Gastrocnemius medialis (tissue), 4 donors: ENCODE measurements around the gene EPB42. TPM values are rescaled to one million over a fixed set of nuclear protein-coding genes. Genes with fewer than 3 reads are reported as not detected.
"Not testable (repeated sequence)": the region's sequence is repeated elsewhere in the genome, so short reads cannot be mapped to it uniquely, and the experiment has no call there.

Experiments
- ATAC-seq, 2 donors: fragments of 150-250 bp; one replicate each; pipeline ENCODE4 v1.9.1; 2016
- DNase-seq, 2 donors: peaks; one replicate each; pipeline ENCODE4 v3.0.0-alpha.2; 2019
- H3K27ac ChIP-seq, 4 donors: fragments of 200-600 bp; sonication (generic); 1 replicate in 1 of 4; 2 replicates in 3 of 4; pipeline ENCODE4 v1.5.1; 2016 to 2018; ENCODE audit warnings: mild to moderate bottlenecking in 2 of 4, moderate library complexity in 1 of 4
- H3K27me3 ChIP-seq, 3 donors: fragments of 200-600 bp; sonication (generic) in 2 of 3; 1 replicate in 1 of 3; 2 replicates in 2 of 3; pipeline versions ENCODE4 v1.5.1 to v1.6.0; 2016 to 2019; ENCODE audit warnings: mild to moderate bottlenecking in 1 of 3, moderate library complexity in 1 of 3
- H3K36me3 ChIP-seq, 2 donors: fragments of 200-600 bp; sonication (generic) in 1 of 2; one replicate each; pipeline ENCODE4 v1.5.1; 2017 to 2018
- H3K4me1 ChIP-seq, 2 donors: fragments of 200-600 bp; sonication (generic) in 1 of 2; one replicate each; pipeline ENCODE4 v1.5.1; 2016 to 2017; ENCODE audit warnings: mild to moderate bottlenecking in 2 of 2
- H3K4me3 ChIP-seq, 4 donors: fragments of 200-600 bp; sonication (generic) in 3 of 4; 1 replicate in 1 of 4; 2 replicates in 3 of 4; pipeline ENCODE4 v1.5.1; 2016 to 2019; ENCODE audit warnings: mild to moderate bottlenecking in 2 of 4
- H3K9me3 ChIP-seq, 3 donors: fragments of 200-600 bp; sonication (generic) in 2 of 3; 1 replicate in 1 of 3; 2 replicates in 2 of 3; pipeline ENCODE4 v1.5.1; 2016 to 2019
- CTCF ChIP-seq, 5 experiments: fragments of 450-650 bp in 3 of 5; fragments of 200-600 bp in 2 of 5; sonication (generic) in 2 of 5; IDR thresholded peaks in 4 of 5; conservative IDR thresholded peaks in 1 of 5; 1 replicate in 4 of 5; 2 replicates in 1 of 5; pipeline ENCODE4 v1.5.1; 2016 to 2019; ENCODE audit warnings: antibody characterized with exemption in 5 of 5, mild to moderate bottlenecking in 3 of 5, moderate library complexity in 3 of 5
- POLR2A ChIP-seq, 2 donors: fragments of 450-650 bp; IDR thresholded peaks; one replicate each; pipeline ENCODE4 v1.6.1; 2017; ENCODE audit warnings: antibody characterized with exemption in 2 of 2, mild to moderate bottlenecking in 2 of 2, moderate library complexity in 2 of 2
- in situ Hi-C, 4 donors: fragments of 200-750 bp; cut with MboI; loops; one replicate each; pipeline versions ENCODE4 v1.15.0 to v1.8.0; 2017; ENCODE audit warnings: low sequenced_read_pairs in 4 of 4
- intact Hi-C: fragments of 100-400 bp; cut with DNase I; formaldehyde crosslinking; loops from one replicate; pipeline ENCODE4 v1.15.1; 2023; ENCODE audit warnings: low total_unique reads
- total RNA-seq, 4 donors: library from RNA; depleted of rRNA; stranded (reverse); fragments of >200 nt; gene quantifications; one replicate each; pipeline versions ENCODE4 v1.1.0 to v1.2.3, GENCODE V29; 2016

Gene EPB42
- total RNA-seq, 4 donors from 2014 or later: not detected

- H3K27me3 ChIP-seq: no peaks in the 10 kb centered on the region
- DNase-seq: no peak
- peaks cover 38 to 47% of the 10 kb centered on the region in 2 donors for H3K4me1 ChIP-seq
- intact Hi-C loops (loop anchor here (2.0 to 10.0 kb wide), 2 partner anchors 78 to 260 kb away; partner anchors contain the start of genes TTBK2 and UBR1), in situ Hi-C loops (no loop called here)
- peak overlapping the region; percentile 87 to 95 (median 95) for H3K27ac ChIP-seq
- peaks cover 0 to 6% of the 10 kb centered on the region in 2 donors for H3K36me3 ChIP-seq
- no peaks in the 10 kb centered on the region for H3K9me3 ChIP-seq
- peak overlapping the region; percentile 70 to 89 (median 80) for H3K4me3 ChIP-seq
- TF ChIP-seq CTCF (IDR thresholded peaks at IDR 0.05 in 4 of 5, conservative IDR thresholded peaks at IDR 0.05 in 1 of 5) (no peak), POLR2A (IDR thresholded peaks at IDR 0.05) (no peak)
- ATAC-seq: no peak
Measured at GRCh38 chr15:43184407-43185124, 36.3 kb downstream of the EPB42 start.

GRCh38 chr15:43183270-43183669 lies 37.5 kb downstream of the EPB42 start:
- ATAC-seq: no peak
- in situ Hi-C loops: no loop called here
- no peaks in the 10 kb centered on the region for H3K27me3 ChIP-seq
- H3K27ac ChIP-seq: no peak overlapping the region
- H3K4me1 ChIP-seq: peaks cover 32 to 37% of the 10 kb centered on the region in 2 donors
- H3K36me3 ChIP-seq: no peaks in the 10 kb centered on the region
- TF ChIP-seq POLR2A (IDR thresholded peaks at IDR 0.05): no peak
- TF ChIP-seq CTCF (IDR thresholded peaks at IDR 0.05 in 4 of 5, conservative IDR thresholded peaks at IDR 0.05 in 1 of 5): no peak
- no peak overlapping the region for H3K4me3 ChIP-seq
- intact Hi-C loops: loop anchor here (10.0 kb wide), 1 partner anchor 258 kb away; the partner anchor contains the start of gene TTBK2
- H3K9me3 ChIP-seq: no peaks in the 10 kb centered on the region
- DNase-seq: no peak

GRCh38 chr15:43177147-43177546 lies 43.7 kb downstream of the EPB42 start:
- peaks cover 12% of the 10 kb centered on the region in 2 donors for H3K4me1 ChIP-seq
- ATAC-seq, H3K27me3 ChIP-seq, DNase-seq, H3K9me3 ChIP-seq, intact Hi-C loops, H3K4me3 ChIP-seq, H3K27ac ChIP-seq, in situ Hi-C loops: not testable (repeated sequence)
- peaks cover 0 to 14% of the 10 kb centered on the region in 2 donors for H3K36me3 ChIP-seq

- H3K4me3 ChIP-seq, H3K27me3 ChIP-seq, DNase-seq, in situ Hi-C loops, intact Hi-C loops, H3K27ac ChIP-seq, H3K9me3 ChIP-seq, H3K4me1 ChIP-seq, ATAC-seq: not testable (repeated sequence)
- H3K36me3 ChIP-seq: peaks cover 0 to 14% of the 10 kb centered on the region in 2 donors
Measured at GRCh38 chr15:43175656-43176309, 45.0 kb downstream of the EPB42 start.

- intact Hi-C loops (no loop called here), in situ Hi-C loops (no loop called here)
- Histone ChIP-seq H3K9me3 (no peaks in the 10 kb centered on the region), H3K27me3 (no peaks in the 10 kb centered on the region), H3K36me3 (peaks cover 0 to 24% of the 10 kb centered on the region in 2 donors), H3K4me1 (peaks cover 0 to 6% of the 10 kb centered on the region in 2 donors), H3K27ac (no peak overlapping the region), H3K4me3 (no peak overlapping the region)
- TF ChIP-seq CTCF (IDR thresholded peaks at IDR 0.05 in 4 of 5, conservative IDR thresholded peaks at IDR 0.05 in 1 of 5): no peak
- TF ChIP-seq POLR2A (IDR thresholded peaks at IDR 0.05): no peak
- no peak for DNase-seq
- no peak for ATAC-seq
Measured at GRCh38 chr15:43169888-43170287, 50.9 kb downstream of the EPB42 start.
